Spleen (tissue), 11 donors: ENCODE measurements around the gene SIGLEC1. TPM values are rescaled to one million over a fixed set of nuclear protein-coding genes. Genes with fewer than 3 reads are reported as not detected.

Source experiments
- DNase-seq: peaks from one replicate; pipeline ENCODE4 v3.0.0-alpha.2; 2020
- H3K27ac ChIP-seq, 8 donors: fragments of 200-600 bp; sonication (generic) in 7 of 8; 1 replicate in 4 of 8; 2 replicates in 4 of 8; pipeline versions ENCODE4 v1.5.0 to v1.8.0; 2016 to 2021; ENCODE audit warnings: inconsistent platforms in 4 of 8, mild to moderate bottlenecking in 4 of 8, moderate library complexity in 1 of 8
- H3K27me3 ChIP-seq, 7 donors: fragments of 200-600 bp; sonication (generic) in 6 of 7; replicated peaks in 1 of 7; 1 replicate in 4 of 7; 2 replicates in 3 of 7; pipeline versions ENCODE4 v1.5.0 to v1.8.0; 2016 to 2021; ENCODE audit warnings: inconsistent platforms in 3 of 7, mild to moderate bottlenecking in 1 of 7
- H3K36me3 ChIP-seq, 6 donors: fragments of 200-600 bp; sonication (generic) in 5 of 6; 1 replicate in 4 of 6; 2 replicates in 2 of 6; pipeline versions ENCODE4 v1.5.0 to v1.8.0; 2016 to 2021; ENCODE audit warnings: inconsistent platforms in 2 of 6
- H3K4me1 ChIP-seq, 6 donors: fragments of 200-600 bp; sonication (generic) in 5 of 6; 1 replicate in 3 of 6; 2 replicates in 3 of 6; pipeline versions ENCODE4 v1.5.0 to v1.8.0; 2016 to 2021; ENCODE audit warnings: inconsistent platforms in 3 of 6
- H3K4me3 ChIP-seq, 8 donors: fragments of 200-600 bp; sonication (generic) in 7 of 8; 1 replicate in 4 of 8; 2 replicates in 4 of 8; pipeline versions ENCODE4 v1.5.0 to v1.8.0; 2016 to 2021; ENCODE audit warnings: inconsistent platforms in 4 of 8, mild to moderate bottlenecking in 4 of 8, moderate library complexity in 2 of 8
- H3K9me3 ChIP-seq, 8 donors: fragments of 200-600 bp; sonication (generic) in 7 of 8; 1 replicate in 4 of 8; 2 replicates in 4 of 8; pipeline versions ENCODE4 v1.5.0 to v1.8.0; 2016 to 2021; ENCODE audit warnings: inconsistent platforms in 4 of 8
- POLR2A ChIP-seq, 3 donors: fragments of 450-650 bp; IDR thresholded peaks; one replicate each; pipeline ENCODE4 v1.5.1; 2017; ENCODE audit warnings: antibody characterized with exemption in 3 of 3, mild to moderate bottlenecking in 1 of 3
- POLR2AphosphoS5 ChIP-seq, 3 donors: sonication (generic); formaldehyde crosslinking; IDR thresholded peaks; one replicate each; pipeline ENCODE4 v1.5.1; 2017; ENCODE audit warnings: antibody characterized with exemption in 3 of 3
- WGBS, 5 donors: extraction: QIAGEN DNeasy Blood & Tissue Kit in 3 of 5; methylation state at CpG; one replicate each; pipeline versions ENCODE4 v1.1.5 to v1.1.7; 2013 to 2018; 5-methylcytosine and 5-hydroxymethylcytosine counted together
- intact Hi-C: fragments of 100-400 bp; cut with DNase I; formaldehyde crosslinking; loops from one replicate; pipeline ENCODE4 v1.15.0; 2023; ENCODE audit warnings: low total_unique reads
- polyA plus RNA-seq, 3 donors: library from polyadenylated mRNA; stranded (reverse); fragments of 200-250 nt; gene quantifications; one replicate each; pipeline ENCODE4 v1.2.1, GENCODE V29; 2013
- total RNA-seq, 7 donors: library from RNA; depleted of rRNA in 3 of 7; stranded (reverse); fragments of >200 nt in 3 of 7; fragmentation: NEBNext Ultra II Directional in 4 of 7; extraction: Animal tissue kit (Norgen Biotek cat#: 25700) in 4 of 7; gene quantifications; one replicate each; pipeline versions ENCODE4 v1.1.0 to v1.2.1, GENCODE V29; 2016 to 2021
- TF ChIP-seq, protein P1 (sequence below), 11 experiments: fragments of 200-600 bp in 7 of 11; fragments of 450-650 bp in 4 of 11; sonication (generic) in 4 of 11; IDR thresholded peaks in 8 of 11; conservative IDR thresholded peaks in 3 of 11; 1 replicate in 7 of 11; 2 replicates in 4 of 11; pipeline versions ENCODE4 v1.4.0 to v1.8.0; 2016 to 2021; ENCODE audit warnings: antibody characterized with exemption in 11 of 11, inconsistent platforms in 4 of 11, mild to moderate bottlenecking in 1 of 11
- donor health status: healthy with polysubstance abuse.
- donor health status: DM: no; HTN: no; CAD: no; lungs with moderate emphysema.
- donor health status: DM: no; HTN: no; CAD: no.
- donor health status: Bipolar disorder and iron deficiency.
- donor health status: healthy.
- donor health status: DM: no; HTN: no; CAD: no.
- donor health status: DM: yes; HTN: yes; CAD: no.

The SIGLEC1 gene
- total and polyA plus RNA-seq, 10 donors = 3.0 to 50.2 (median 14.9) TPM

DNA sequence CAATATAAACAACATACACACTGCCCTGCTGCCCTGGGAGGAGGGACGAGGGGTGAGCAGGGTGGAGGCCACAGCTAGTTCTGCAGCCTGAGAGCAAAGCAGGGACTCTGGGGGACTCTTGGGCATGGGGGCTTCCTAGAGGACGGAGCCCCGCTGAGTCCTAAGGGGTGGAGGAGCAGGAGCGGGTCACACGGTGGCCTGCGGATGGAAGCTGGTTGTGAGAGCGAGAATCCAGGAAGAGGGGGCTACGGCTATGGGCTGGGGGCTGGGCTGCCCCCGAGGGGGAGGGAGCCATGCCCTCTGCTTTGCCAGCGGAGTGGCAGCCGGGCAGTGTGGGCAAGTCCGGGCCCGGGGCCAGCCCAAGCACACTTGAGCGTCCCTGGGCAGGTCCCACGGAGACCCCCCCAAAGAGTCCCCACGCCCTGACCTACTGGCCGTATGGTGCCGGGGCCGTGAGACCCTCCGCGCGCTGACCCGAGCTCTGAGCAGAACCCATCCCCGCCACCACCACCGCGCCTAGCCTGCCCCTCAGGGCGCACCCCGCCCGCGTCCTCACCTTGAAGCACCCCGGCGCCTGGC, 31.0 kb downstream of the SIGLEC1 start:
- DNase-seq = no peak
- TF ChIP-seq, protein P1, sequence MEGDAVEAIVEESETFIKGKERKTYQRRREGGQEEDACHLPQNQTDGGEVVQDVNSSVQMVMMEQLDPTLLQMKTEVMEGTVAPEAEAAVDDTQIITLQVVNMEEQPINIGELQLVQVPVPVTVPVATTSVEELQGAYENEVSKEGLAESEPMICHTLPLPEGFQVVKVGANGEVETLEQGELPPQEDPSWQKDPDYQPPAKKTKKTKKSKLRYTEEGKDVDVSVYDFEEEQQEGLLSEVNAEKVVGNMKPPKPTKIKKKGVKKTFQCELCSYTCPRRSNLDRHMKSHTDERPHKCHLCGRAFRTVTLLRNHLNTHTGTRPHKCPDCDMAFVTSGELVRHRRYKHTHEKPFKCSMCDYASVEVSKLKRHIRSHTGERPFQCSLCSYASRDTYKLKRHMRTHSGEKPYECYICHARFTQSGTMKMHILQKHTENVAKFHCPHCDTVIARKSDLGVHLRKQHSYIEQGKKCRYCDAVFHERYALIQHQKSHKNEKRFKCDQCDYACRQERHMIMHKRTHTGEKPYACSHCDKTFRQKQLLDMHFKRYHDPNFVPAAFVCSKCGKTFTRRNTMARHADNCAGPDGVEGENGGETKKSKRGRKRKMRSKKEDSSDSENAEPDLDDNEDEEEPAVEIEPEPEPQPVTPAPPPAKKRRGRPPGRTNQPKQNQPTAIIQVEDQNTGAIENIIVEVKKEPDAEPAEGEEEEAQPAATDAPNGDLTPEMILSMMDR (IDR thresholded peaks at IDR 0.05 in 8 of 11, conservative IDR thresholded peaks at IDR 0.05 in 3 of 11) = no peak
- TF ChIP-seq POLR2A (IDR thresholded peaks at IDR 0.05) (no peak), POLR2AphosphoS5 (IDR thresholded peaks at IDR 0.05) (no peak)
- Histone ChIP-seq H3K27ac (peak overlapping the region in 4 of 8 donors; percentile 3 to 28 (median 16)), H3K36me3 (no peaks in the 10 kb centered on the region), H3K27me3 (peaks cover 0 to 64% (median 24%) of the 10 kb centered on the region in 7 donors), H3K9me3 (no peaks in the 10 kb centered on the region), H3K4me1 (peaks cover 0 to 45% (median 26%) of the 10 kb centered on the region in 6 donors), H3K4me3 (peak overlapping the region; percentile 13 to 64 (median 28))
- intact Hi-C loops = no loop called here
- WGBS, 5 donors = 10 to 22% (median 19%) methylated on average over 8 to 32 of the region's 32 CpGs

DNA sequence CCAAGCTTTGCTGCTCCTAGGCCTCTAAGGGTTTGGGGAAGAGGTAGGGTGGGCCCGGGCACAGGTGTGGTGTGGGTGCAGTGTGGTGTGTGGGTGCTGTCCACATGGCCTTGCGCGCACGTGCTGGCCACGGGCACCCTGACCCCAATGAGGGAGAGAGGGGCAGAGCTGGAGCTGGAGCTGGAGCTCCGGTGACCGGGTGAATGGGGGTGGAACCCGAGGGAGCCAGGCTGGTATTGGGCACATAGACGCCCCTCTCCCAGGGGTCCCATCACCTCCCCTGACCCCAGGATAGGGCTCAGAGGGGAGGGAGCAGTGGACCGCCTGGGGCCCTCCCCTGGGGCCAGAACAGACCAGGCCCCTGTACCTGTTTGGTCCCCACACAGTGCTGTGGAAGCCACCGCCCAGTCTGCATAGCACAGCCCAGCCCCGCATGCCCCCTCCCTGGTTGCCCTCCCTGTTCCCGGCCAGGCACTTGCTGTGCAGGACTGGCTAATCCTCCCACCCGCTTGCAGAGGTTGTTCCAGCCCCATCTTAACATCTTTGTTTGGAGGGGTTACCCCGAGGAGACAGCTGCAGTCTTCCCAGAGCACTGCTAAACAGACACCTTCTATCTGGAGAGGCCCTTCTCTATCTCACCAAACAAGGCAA, 31.6 kb downstream of the SIGLEC1 start:
- DNase-seq = no peak
- Histone ChIP-seq H3K27ac (peak overlapping the region in 2 of 8 donors; percentile 18 to 28), H3K27me3 (peaks cover 0 to 70% (median 24%) of the 10 kb centered on the region in 7 donors), H3K4me1 (peaks cover 0 to 48% (median 28%) of the 10 kb centered on the region in 6 donors), H3K36me3 (no peaks in the 10 kb centered on the region), H3K4me3 (peak overlapping the region in 4 of 8 donors; percentile 22 to 64 (median 36)), H3K9me3 (no peaks in the 10 kb centered on the region)
- no peak for TF ChIP-seq POLR2A (IDR thresholded peaks at IDR 0.05)
- TF ChIP-seq, protein P1 (IDR thresholded peaks at IDR 0.05 in 8 of 11, conservative IDR thresholded peaks at IDR 0.05 in 3 of 11) = no peak
- intact Hi-C loops = no loop called here
- WGBS, 5 donors = 74 to 82% (median 75%) methylated on average over 7 to 15 of the region's 15 CpGs

DNA sequence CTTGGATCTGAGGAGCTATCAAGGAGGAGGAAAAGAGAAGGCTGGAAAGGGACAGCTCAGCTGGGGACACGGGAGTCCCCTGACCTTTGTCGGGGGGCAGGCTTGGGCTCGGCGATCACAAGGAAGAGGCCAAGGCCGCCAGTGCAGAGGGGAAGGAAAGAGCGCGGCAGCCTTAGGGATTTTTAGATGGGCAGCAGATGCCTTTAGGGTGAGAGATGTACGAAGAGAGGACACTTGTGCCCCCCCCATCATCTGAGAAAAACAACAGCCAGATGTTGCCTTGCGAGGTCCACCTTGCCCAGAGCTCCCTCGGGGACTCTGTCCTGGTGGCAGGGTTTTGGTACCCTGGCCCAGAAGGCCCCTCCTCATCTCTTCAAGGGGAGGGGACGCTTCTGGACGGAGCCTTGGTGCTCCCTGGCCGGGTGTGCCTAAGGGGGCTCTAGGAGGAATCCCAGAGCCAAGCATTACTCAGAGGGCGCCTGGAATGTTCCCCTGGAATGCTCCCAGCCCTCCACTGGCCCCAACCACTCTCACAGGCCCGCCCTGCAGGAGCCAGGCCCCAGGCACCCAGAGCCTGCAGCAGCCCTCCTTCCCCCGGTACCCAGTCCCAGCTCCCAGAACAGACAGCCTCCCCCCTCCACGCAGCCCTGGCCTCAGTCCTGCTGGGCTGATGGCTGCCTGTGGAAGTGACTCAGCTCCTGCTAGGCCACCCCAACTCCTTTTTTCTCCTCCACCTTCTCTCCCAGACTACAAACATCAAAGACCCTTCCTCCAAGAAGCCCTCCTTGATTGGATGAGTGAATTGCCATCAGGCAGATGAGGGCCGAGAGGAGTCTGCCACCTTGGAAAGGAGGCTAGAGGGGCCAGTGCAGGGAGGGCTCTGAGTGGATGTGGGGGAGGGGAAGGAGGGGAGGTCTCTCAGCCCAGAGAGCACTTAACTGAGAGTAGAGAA, 32.4 kb downstream of the SIGLEC1 start:
- Histone ChIP-seq H3K36me3 (no peaks in the 10 kb centered on the region), H3K4me3 (peak overlapping the region in 2 of 8 donors; percentile 44 to 64), H3K9me3 (no peaks in the 10 kb centered on the region), H3K27ac (peak overlapping the region in 2 of 8 donors; percentile 18 to 28), H3K27me3 (peaks cover 0 to 78% (median 30%) of the 10 kb centered on the region in 7 donors), H3K4me1 (peaks cover 0 to 48% (median 28%) of the 10 kb centered on the region in 6 donors)
- DNase-seq = no peak
- 60 to 77% (median 71%) methylated on average over 13 to 18 of the region's 18 CpGs for WGBS, 5 donors
- intact Hi-C loops = no loop called here
- peak in 1 of 3 donors; percentile 7 for TF ChIP-seq POLR2AphosphoS5 (IDR thresholded peaks at IDR 0.05)
- TF ChIP-seq POLR2A (IDR thresholded peaks at IDR 0.05) = no peak

DNA sequence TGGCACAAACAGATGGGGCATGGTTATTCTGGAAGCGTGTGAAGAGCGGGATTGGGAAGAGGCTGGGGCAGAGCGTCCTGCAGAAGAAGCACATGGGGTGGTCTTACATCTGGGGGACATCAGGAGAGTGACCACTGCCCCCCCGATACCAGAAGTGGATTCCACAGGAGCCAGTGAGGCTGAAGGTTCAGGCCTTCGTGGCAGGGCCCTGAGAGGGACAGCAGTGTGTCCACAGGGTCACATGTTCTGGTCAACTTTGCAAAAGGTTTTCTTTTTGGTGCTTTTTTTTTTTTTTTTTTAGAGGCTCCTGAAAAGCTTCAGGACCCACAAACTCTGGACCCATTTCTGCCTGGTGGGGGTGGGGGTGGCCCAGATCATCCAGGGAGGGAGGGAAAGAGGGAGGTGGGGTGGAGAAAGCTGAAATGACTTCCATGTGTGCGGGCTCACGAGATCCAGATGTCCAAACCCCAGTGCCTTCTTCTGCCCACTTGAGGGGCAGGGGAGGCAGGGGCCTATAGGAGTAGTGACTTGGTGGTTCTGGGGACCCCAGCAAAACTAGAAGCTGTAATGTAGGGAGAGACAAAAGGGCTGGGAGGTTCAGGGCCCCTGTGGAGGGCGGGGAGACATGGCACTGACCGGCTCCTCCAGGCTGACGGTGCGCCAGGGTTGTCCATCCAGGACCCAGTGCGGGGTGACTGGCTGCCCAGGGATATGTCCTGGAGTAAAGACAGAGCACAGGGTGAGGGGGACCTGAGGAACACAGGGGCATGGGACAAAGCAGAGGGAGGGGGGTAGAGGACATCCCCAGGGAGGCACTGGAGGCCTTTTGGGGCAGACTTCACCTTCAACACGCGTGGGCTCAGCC, 33.3 kb downstream of the SIGLEC1 start:
- Histone ChIP-seq H3K27me3 (peaks cover 0 to 88% (median 39%) of the 10 kb centered on the region in 7 donors), H3K36me3 (no peaks in the 10 kb centered on the region), H3K9me3 (no peaks in the 10 kb centered on the region), H3K4me3 (no peak overlapping the region), H3K4me1 (peaks cover 0 to 48% (median 28%) of the 10 kb centered on the region in 6 donors), H3K27ac (peak overlapping the region in 2 of 8 donors; percentile 18 to 28)
- TF ChIP-seq, protein P1 (IDR thresholded peaks at IDR 0.05 in 8 of 11, conservative IDR thresholded peaks at IDR 0.05 in 3 of 11) = no peak
- TF ChIP-seq POLR2AphosphoS5 (IDR thresholded peaks at IDR 0.05) (no peak), POLR2A (IDR thresholded peaks at IDR 0.05) (no peak)
- no peak for DNase-seq
- WGBS, 5 donors = 79 to 90% (median 87%) methylated on average over 14 of the region's 14 CpGs
- intact Hi-C loops = no loop called here
